NCI-H187 (cell line): ENCODE measurements around the gene IQGAP2.
"Not testable (repeated sequence)": the region's sequence is repeated elsewhere in the genome, so short reads cannot be mapped to it uniquely, and the experiment has no call there.

Experiments used
- DNase-seq, 2 experiments: peaks; one replicate each; lab custom pipeline; 2025; lab: John Stamatoyannopoulos, UW

Gene IQGAP2

DNA sequence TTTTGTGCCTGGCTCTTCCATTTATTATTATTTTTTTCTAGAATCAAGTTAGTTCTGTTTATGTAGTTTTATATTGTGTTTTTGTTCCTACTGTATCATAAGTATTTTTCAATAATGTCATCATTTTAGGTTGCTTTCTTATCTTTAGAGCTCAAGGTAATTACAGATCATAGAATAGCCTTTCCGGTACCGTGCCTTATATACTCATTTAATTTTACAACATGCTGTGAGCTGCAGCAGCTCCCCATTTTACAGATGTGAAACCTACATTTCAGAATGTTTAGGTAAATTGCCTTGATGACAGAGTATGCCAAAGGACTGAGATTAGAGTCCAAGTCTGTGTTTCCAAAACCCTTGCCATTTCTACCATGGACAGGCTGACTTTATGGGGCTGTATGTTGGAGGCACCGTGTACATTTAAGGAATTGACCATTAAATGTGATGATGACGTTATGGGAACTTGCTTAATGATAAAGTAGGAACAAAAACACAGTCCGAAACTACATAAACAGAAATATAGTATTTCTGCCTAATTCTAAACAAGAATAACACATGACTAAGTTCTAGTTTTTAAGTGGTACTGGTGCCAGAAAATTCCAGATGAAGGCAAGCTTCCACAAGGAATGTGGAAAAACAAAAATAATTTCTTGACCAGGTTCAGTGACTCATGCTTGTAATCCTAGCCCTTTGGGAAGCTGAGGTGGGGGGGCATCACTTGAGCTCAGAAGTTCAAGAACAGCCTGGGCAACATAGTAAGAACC lies 97.7 kb downstream of the IQGAP2 start:
- no peak for DNase-seq

DNA sequence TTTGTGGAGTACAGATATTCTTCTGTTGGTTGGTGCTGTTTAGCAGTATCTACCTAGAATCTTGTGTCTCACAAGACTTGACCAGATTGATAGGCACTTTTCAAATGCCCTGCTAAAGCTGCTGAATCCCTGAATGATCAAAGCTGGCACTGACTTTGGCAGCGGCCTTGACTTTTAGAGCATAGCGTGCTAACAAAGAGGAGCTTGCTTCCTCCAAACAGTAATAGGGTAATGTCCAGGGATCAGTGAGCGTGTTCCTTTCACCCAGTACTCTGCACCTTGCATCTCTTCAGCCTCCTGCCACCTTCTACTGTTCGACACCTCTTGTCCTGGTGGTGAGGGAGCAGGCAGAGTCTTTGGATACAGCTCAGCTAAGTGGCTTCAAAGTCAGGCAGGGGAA lies 100.8 kb downstream of the IQGAP2 start:
- no peak for DNase-seq

DNA sequence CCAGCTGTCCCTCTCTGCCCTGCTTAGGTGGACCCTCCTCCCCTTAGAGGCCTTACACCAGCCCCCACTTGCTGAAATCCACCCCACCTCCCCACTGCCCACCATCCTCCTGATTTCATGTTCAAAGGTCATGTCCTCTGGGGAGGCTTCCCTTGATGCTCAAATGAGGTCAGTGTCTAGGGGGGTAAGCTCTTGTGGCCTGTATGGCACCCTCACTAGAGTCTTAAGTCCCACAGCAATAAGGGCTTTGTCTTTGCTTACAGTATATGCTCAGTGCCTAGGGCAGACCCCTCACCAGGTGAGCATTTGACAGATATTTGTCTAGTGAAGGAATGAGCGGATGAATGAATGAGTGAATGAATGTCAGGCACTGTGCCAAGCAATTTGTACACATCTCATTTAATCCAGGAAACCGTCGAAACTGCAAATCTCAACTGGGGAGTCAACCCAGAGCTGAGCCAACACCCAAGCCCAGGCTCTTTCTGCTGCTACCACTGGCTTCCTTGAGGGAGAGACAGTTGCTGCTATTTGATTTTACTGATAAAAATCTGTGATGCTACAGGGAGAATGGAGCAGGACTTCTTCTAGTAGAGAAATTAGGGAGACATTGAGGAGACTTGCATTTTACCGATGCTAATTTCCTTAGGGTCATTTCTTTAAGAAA lies 101.9 kb downstream of the IQGAP2 start:
- DNase-seq, result no peak

- DNase-seq, result no peak
Observed at GRCh38 chr5:76513476-76513875, 110.4 kb downstream of the IQGAP2 start.

DNA sequence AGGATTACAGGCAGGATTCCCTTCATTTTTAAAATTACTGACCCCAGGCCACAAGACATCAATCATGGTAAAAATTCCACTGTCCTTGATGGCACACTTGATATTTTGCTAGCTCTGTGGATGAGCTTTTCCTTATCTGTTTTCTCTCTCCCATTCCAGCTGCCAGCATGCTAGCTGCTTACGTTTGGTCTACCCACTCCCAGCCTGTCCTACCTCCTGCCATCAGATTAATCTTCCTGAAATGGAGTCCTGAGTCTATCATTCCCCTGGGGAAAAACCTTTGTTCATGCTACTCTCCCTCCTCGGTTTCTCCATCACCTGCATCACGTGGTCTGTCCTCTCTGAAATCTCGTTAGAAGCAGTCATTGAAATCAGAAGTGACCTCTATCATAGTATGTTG lies 111.2 kb downstream of the IQGAP2 start:
- DNase-seq, result peak in 1 of 2 experiments; percentile 71

DNA sequence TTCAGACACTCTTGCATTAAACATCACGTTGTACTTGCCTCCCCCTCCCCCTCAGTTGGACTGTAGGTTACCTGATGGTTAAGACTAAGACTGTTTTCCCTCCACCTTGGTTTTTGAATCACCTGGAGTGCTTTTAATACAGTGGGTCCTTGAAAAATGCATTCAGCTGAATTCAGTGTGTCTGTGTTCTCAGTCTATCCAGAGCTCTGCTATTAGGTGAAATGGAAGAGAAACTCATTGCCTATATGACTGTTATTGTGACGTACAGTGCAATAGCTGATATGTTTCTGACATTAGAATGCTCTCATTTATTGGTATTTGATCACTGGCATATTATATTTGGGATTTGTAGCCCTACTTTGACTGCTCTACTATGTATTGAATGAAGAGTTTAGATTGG lies 111.6 kb downstream of the IQGAP2 start:
- peak in 1 of 2 experiments; percentile 71 for DNase-seq

- no peak for DNase-seq
Observed at GRCh38 chr5:76517334-76517733, 114.2 kb downstream of the IQGAP2 start.

DNA sequence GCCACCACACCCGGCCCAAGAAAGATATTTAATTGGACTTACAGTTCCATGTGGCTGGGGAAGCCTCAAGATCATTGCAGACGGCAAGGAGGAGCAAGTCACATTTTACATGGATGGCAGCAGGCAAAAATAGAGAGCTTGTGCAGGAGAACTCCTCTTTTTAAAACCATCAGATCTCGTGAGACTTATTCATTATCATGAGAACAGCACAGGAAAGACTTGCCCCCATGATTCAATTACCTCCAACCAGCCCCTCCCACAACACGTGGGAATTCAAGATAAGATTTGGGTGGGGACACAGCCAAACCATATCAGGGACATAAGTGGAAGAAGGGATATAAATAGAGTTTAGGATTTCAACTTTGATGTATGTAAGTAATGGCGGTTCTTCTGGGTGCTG lies 115.2 kb downstream of the IQGAP2 start:
- not testable (repeated sequence) for DNase-seq

DNA sequence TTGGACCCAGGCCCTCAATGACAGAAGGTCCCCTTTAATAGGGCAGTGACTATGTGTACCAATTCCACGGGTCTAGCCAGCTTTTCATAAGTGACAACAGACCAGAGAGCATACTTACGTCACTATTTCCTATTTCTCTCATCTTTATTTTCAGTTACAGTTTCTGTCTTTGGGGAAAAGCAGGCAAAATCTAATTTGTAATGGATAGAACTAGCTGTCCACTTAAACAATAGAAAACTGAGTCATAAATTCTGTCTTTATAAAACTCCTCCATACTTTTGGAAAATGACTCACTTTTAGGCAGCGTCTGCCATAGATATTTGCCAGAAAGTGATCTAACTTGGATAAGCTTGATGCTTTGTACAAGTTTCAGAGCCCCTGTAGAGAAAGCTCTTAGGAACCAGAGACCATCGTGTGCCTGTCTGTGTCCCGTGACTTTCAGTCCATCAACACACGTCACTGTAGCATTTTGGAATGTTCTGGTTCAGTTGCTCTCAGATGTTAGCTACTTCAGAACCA lies 118.2 kb downstream of the IQGAP2 start:
- DNase-seq, result no peak

GRCh38 chr5:76522103-76522935 lies 119.2 kb downstream of the IQGAP2 start:
- DNase-seq, result no peak

- no peak for DNase-seq
Observed at GRCh38 chr5:76524101-76524835, 121.2 kb downstream of the IQGAP2 start.

GRCh38 chr5:76524868-76525267 lies 121.8 kb downstream of the IQGAP2 start:
- DNase-seq, result no peak

- no peak for DNase-seq
Observed at GRCh38 chr5:76525956-76526355, 122.9 kb downstream of the IQGAP2 start.

GRCh38 chr5:76526950-76527583 lies 124.0 kb downstream of the IQGAP2 start:
- DNase-seq, result no peak

DNA sequence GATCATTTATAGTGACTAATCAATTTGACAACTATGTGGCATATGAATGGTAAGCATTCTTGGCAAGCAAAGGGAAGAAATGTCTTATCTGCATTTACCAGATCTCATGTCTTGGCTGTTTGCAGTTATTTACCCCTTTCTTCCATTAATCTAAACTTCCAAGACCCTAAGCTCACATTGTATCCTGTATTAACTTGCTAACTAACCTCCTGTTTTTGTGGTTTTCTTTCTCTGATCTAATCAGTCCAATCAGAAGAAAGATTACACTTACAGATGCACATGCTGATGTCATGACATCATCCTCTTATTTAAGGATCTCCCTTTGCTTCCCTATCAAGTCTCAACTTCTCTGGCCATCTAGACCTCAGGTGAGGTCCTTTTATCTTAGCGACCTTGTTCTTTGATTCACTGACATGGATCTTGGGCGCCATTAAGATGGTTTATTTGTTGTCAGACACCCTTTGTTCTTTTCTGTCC lies 124.6 kb downstream of the IQGAP2 start:
- no peak for DNase-seq

DNA sequence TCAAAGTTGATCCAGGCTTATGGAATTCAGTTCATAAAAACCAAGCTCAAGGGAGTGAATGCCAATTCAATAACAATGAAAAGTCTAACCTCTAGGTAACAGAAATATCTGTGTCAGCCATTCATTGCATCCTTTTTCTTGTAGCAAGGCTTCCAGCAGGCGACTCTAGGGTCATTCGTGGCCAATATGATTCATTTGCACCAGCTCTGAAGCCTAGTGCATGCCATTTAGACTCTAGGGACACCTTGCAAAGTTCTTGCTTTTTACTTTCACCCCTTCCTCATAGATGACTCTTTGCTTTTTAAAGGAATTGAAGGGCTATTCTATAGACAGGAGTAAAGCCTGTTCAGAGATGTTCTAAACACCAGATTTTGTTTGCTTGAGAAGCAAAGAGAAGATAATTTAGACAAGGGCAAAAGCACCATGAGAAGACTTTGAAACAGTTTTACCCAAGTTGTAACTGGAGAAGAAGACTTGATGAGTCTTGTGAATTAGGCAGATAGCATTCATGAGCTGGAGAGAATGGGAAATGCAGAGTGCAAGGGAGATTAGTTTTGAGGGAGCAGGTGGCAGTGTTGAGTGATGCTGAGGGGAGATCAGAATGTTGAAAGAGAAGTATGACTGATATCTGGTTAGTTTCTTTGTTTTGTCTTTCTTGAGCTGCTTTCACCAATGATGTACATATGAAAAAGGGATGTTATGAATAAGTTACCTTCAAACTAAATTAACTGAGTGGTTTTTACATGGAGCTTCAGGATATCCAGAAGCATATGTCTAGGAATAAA lies 125.7 kb downstream of the IQGAP2 start:
- DNase-seq, result no peak

GRCh38 chr5:76529464-76530344 lies 126.6 kb downstream of the IQGAP2 start:
- no peak for DNase-seq

DNA sequence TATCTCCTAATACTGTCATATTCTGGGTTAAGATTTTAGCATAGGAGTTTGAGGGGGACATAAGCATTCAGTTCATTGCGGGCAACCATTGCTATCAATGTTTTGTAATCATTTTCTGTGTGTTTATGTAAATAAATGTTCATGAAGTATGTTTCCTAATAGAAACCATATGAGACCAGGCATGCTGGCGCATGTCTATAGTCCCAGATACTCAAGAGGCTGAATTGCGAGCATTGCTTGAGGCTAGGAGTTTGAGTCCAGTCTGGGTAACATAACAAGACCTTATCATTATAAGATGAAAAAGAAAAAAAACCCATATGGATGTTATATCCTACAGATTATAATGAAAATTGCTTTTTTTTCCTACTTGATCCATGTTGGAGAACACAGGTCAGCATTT lies 129.0 kb downstream of the IQGAP2 start:
- no peak for DNase-seq

DNA sequence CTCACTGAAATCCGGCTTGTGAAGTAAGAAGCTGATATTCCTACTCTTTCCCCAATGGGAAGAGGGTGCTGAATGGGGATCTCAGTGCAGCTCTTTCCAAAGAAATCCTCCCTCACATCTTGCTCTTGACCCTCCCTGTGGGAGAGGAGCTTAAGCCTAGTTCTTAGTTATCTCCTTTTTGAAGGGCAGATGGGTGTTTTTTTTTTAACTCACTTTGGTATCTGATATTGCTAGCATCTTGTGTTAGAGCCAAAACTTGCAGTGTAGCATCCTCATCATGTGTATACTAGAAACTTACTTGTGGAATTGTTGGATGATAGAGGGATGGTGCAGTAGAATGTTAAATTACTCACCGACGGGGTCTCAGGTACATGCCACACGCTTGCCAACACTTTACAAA lies 129.9 kb downstream of the IQGAP2 start:
- no peak for DNase-seq
